Fibroblast of lung (primary cell): Measurements from ENCODE around the gene IRF2.

ENCODE experiments used
- EZH2 ChIP-seq: IDR thresholded peaks from 2 replicates; pipeline ENCODE4 v1.5.1; 2012; ENCODE audit warnings: low read length, control low read depth, mild to moderate bottlenecking; ENCODE audit errors: missing control alignments
- TF ChIP-seq, protein P1 (sequence below), 2 donors: IDR thresholded peaks in 1 of 2; conservative IDR thresholded peaks in 1 of 2; 1 replicate in 1 of 2; 2 replicates in 1 of 2; pipeline ENCODE4 v1.5.1; 2011 to 2012; ENCODE audit warnings: low read length in 2 of 2, control low read depth in 1 of 2, inconsistent platforms in 1 of 2, low read depth in 1 of 2, mild to moderate bottlenecking in 1 of 2

DNA sequence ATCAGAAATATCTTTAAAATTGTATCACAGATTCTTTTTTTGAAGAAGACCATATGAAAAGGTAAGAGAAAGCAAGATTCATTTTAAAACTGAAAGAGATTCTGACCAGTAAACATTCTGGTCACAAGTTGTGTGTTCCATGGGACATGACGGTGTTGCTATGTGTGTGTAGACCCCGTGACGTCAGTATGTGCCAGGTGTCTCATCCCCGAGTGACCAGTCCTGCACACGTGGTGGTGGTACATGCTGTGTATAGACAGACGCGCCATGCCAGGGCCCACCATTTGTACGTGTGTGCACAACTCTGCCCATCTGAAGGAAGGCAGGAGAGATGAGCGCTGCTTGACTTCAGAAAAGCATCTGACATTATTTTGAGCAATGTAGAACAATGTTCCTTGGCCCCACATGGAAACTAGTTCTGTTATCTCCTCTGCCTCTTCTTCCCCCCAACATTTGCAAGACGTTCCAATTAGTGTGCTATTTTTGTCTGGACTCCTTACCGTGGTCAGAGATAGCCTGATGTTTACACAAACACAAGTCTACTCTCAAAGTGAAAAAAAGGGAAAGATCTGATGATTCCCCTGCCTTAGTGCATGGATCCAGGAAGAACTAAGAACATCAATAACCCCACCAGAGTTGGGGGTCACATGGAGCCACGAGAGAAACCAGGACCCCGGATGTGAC lies 51.2 kb downstream of the IRF2 start:
- TF ChIP-seq, protein P1, sequence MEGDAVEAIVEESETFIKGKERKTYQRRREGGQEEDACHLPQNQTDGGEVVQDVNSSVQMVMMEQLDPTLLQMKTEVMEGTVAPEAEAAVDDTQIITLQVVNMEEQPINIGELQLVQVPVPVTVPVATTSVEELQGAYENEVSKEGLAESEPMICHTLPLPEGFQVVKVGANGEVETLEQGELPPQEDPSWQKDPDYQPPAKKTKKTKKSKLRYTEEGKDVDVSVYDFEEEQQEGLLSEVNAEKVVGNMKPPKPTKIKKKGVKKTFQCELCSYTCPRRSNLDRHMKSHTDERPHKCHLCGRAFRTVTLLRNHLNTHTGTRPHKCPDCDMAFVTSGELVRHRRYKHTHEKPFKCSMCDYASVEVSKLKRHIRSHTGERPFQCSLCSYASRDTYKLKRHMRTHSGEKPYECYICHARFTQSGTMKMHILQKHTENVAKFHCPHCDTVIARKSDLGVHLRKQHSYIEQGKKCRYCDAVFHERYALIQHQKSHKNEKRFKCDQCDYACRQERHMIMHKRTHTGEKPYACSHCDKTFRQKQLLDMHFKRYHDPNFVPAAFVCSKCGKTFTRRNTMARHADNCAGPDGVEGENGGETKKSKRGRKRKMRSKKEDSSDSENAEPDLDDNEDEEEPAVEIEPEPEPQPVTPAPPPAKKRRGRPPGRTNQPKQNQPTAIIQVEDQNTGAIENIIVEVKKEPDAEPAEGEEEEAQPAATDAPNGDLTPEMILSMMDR (conservative IDR thresholded peaks at IDR 0.05 in 1 of 2, IDR thresholded peaks at IDR 0.05 in 1 of 2; ENCODE audit: low read depth in 1 of 2, low read length in 2 of 2) = no peak
- TF ChIP-seq EZH2 = no peak
